Mesendoderm (in vitro differentiated cells): ENCODE results near the gene FAAH2.
A peak's percentile ranks its signal among the peaks of the same experiment; 100 is the strongest.
"Not testable (repeated sequence)": the region's sequence is repeated elsewhere in the genome, so short reads cannot be mapped to it uniquely, and the experiment has no call there.

Experiments
- DNase-seq: peaks from one replicate; pipeline ENCODE4 v3.0.0; 2013
- H2AK5ac ChIP-seq: 2 replicates; pipeline ENCODE4 v1.6.1; 2013; ENCODE audit warnings: low read length, inconsistent platforms
- H2BK120ac ChIP-seq: 2 replicates; pipeline ENCODE4 v1.6.1; 2013; ENCODE audit warnings: low read depth, mild to moderate bottlenecking, low read length, moderate library complexity, mixed read lengths
- H2BK15ac ChIP-seq: replicated peaks from 2 replicates; pipeline ENCODE4 v1.6.1; 2013; ENCODE audit warnings: low read depth, mild to moderate bottlenecking, moderate library complexity
- H2BK5ac ChIP-seq: 2 replicates; pipeline ENCODE4 v1.6.1; 2013; ENCODE audit warnings: low read length, inconsistent platforms
- H3K18ac ChIP-seq: 2 replicates; pipeline ENCODE4 v1.6.1; 2013; ENCODE audit warnings: mild to moderate bottlenecking, low read length, mixed read lengths
- H3K23ac ChIP-seq: one replicate; pipeline ENCODE4 v1.6.1; 2013; ENCODE audit warnings: low read length
- H3K27ac ChIP-seq: 2 replicates; pipeline ENCODE4 v1.5.1; 2013; ENCODE audit warnings: low read depth, mild to moderate bottlenecking, inconsistent platforms, low read length, moderate library complexity
- H3K27me3 ChIP-seq: 2 replicates; pipeline ENCODE4 v1.6.1; 2013; ENCODE audit warnings: low read length, control low read depth, mild to moderate bottlenecking, inconsistent platforms; ENCODE audit not compliant: insufficient read depth, poor library complexity
- H3K36me3 ChIP-seq: 2 replicates; pipeline ENCODE4 v1.6.1; 2013; ENCODE audit warnings: low read length, inconsistent platforms; ENCODE audit not compliant: control insufficient read depth, insufficient read depth
- H3K4ac ChIP-seq: one replicate; pipeline ENCODE4 v1.6.1; 2013; ENCODE audit warnings: low read depth, mild to moderate bottlenecking, low read length, moderate library complexity
- H3K4me1 ChIP-seq: 2 replicates; pipeline ENCODE4 v1.6.1; 2013; ENCODE audit warnings: low read depth, low read length, inconsistent platforms; ENCODE audit not compliant: control insufficient read depth
- H3K4me2 ChIP-seq: 2 replicates; pipeline ENCODE4 v1.6.1; 2013; ENCODE audit warnings: low read length
- H3K4me3 ChIP-seq: 2 replicates; pipeline ENCODE4 v1.5.1; 2013; ENCODE audit warnings: mild to moderate bottlenecking, low read length
- H3K56ac ChIP-seq: one replicate; pipeline ENCODE4 v1.6.1; 2013; ENCODE audit warnings: low read length
- H3K79me1 ChIP-seq: 2 replicates; pipeline ENCODE4 v1.6.1; 2013; ENCODE audit warnings: low read length, inconsistent platforms
- H3K79me2 ChIP-seq: 2 replicates; pipeline ENCODE4 v1.6.1; 2013; ENCODE audit warnings: mild to moderate bottlenecking, low read length; ENCODE audit not compliant: control insufficient read depth, insufficient read depth
- H3K9ac ChIP-seq: 2 replicates; pipeline ENCODE4 v1.6.1; 2013; ENCODE audit warnings: low read length, inconsistent platforms
- H4K5ac ChIP-seq: one replicate; pipeline ENCODE4 v1.6.1; 2013; ENCODE audit warnings: low read length
- H4K8ac ChIP-seq: one replicate; pipeline ENCODE4 v1.6.1; 2013; ENCODE audit warnings: low read depth, mild to moderate bottlenecking, control low read depth, low read length, moderate library complexity
- WGBS: extraction: QIAGEN DNeasy Blood & Tissue Kit; methylation state at CpG from one replicate; pipeline ENCODE4 v1.1.7; 2013; ENCODE audit warnings: low lambda C conversion rate, missing lambda C conversion rate; ENCODE audit not compliant: insufficient coverage; ENCODE audit errors: extremely low coverage; 5-methylcytosine and 5-hydroxymethylcytosine counted together

FAAH2 gene

DNA sequence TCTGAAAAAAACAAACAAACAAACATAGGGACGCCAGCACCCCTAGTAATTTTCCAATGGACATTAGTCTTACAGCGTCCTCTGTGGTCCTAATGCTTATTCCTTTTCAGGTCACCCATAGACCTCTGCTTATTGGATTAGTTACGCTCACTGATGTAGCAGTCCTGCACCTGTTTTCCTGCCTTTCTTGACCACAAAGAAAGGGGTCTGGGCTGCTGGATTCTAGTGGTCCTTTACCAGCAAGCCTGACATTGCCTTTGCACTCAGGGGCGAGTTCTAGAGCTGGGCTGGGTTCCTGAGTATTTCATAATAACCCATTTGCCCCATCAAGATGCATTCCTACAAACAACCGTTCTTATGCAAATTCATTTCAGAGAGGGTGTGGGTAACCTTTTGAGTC is 116.7 kb downstream of the FAAH2 start:
- not testable (repeated sequence) for H3K4me2 ChIP-seq, H3K79me1 ChIP-seq, H2BK5ac ChIP-seq, H4K8ac ChIP-seq, H4K5ac ChIP-seq, H3K4me1 ChIP-seq, H3K23ac ChIP-seq, H3K4ac ChIP-seq, H3K27me3 ChIP-seq, DNase-seq, H3K4me3 ChIP-seq, H2AK5ac ChIP-seq, H3K18ac ChIP-seq, H3K27ac ChIP-seq, H3K36me3 ChIP-seq, H3K79me2 ChIP-seq, H3K9ac ChIP-seq, H2BK120ac ChIP-seq, H3K56ac ChIP-seq, H2BK15ac ChIP-seq
- WGBS = no CpG with 5 or more reads among the region's 5 CpGs

DNA sequence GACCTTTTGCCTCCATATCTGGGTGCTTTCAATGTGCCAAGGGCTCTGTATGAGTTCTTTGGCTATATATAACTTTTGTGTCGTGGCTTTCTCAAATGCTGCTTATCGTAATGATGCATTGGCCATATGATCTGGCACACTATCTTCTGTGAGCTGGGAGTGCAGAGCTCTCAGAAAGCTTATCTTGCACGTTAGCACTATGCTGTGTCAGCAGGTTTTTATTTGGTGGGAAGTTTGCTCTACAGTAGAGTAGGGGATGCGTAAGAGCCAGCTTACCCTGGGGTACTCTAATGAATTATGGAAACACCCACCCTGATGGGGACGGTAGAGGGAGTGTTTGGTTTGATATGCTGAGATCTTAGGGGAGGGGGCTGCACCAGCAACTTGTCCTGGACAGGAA is 119.6 kb downstream of the FAAH2 start:
- no peak overlapping the region for H3K27ac ChIP-seq
- no peak overlapping the region for H4K5ac ChIP-seq
- no peak overlapping the region for H2BK5ac ChIP-seq
- no peaks in the 10 kb centered on the region for H3K79me2 ChIP-seq
- no CpG with 5 or more reads among the region's 5 CpGs for WGBS
- no peaks in the 10 kb centered on the region for H3K79me1 ChIP-seq
- no peak overlapping the region for H2AK5ac ChIP-seq
- H3K18ac ChIP-seq = no peak overlapping the region
- H3K4me2 ChIP-seq = no peak overlapping the region
- DNase-seq = no peak
- no peak overlapping the region for H4K8ac ChIP-seq
- no peak overlapping the region for H3K23ac ChIP-seq
- no peak overlapping the region for H3K4me3 ChIP-seq
- H3K27me3 ChIP-seq = no peaks in the 10 kb centered on the region
- no peak overlapping the region for H2BK120ac ChIP-seq
- H3K36me3 ChIP-seq = no peaks in the 10 kb centered on the region
- no peak overlapping the region for H3K4ac ChIP-seq
- no peak overlapping the region for H2BK15ac ChIP-seq
- H3K56ac ChIP-seq = no peak overlapping the region
- H3K4me1 ChIP-seq = no peaks in the 10 kb centered on the region
- no peak overlapping the region for H3K9ac ChIP-seq

DNA sequence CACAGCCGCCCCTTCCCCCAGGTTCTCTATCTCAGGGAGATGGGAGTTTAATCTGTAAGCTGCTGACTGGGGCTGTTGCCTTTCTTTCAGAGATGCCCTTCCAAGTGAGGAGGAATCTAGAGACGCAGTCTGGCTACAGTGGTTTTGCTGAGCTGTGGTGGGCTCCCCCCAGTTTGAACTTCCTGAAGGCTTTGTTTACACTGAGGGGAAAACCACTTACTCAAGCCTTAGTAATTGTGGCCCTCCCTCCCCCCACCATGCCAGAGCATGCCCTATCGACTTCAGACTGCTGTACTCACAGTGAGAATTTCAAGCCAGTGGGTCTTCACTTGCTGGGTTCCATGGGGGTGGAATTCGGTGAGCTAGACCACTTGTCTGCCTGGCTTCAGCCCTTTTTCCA is 131.3 kb downstream of the FAAH2 start:
- Histone ChIP-seq H3K27ac (no peak overlapping the region), H4K8ac (no peak overlapping the region), H3K4me1 (no peaks in the 10 kb centered on the region), H4K5ac (no peak overlapping the region), H3K4me2 (no peak overlapping the region), H3K56ac (no peak overlapping the region), H3K4ac (no peak overlapping the region), H3K79me2 (no peaks in the 10 kb centered on the region), H3K4me3 (no peak overlapping the region), H3K23ac (no peak overlapping the region), H2BK120ac (no peak overlapping the region), H3K36me3 (no peaks in the 10 kb centered on the region), H3K18ac (no peak overlapping the region), H2AK5ac (no peak overlapping the region), H3K27me3 (no peaks in the 10 kb centered on the region), H3K79me1 (no peaks in the 10 kb centered on the region), H2BK15ac (no peak overlapping the region), H2BK5ac (no peak overlapping the region), H3K9ac (no peak overlapping the region)
- WGBS = no CpG with 5 or more reads among the region's 4 CpGs
- DNase-seq = no peak

DNA sequence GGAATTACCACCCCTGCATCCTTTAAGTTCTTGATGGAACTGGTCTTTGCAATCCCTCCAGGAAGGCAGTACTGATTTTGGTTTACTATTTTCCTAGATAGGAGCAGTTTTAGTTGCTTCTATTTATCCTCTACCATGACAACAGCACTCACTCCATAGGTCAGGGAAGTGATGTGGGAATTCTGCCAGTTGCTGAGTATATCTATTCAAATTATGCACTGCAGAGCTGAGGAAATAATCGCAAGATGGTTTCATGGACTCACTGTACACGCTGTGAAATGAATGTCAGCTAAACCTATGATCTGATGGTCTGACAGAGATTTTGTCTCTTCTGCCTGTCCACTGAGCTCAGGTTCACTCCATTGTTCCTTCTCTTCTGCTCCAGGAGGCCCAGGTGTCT is 135.8 kb downstream of the FAAH2 start:
- no peak overlapping the region for H4K8ac ChIP-seq
- H3K4ac ChIP-seq = no peak overlapping the region
- H3K27ac ChIP-seq = no peak overlapping the region
- H3K4me3 ChIP-seq = no peak overlapping the region
- no peaks in the 10 kb centered on the region for H3K79me1 ChIP-seq
- H3K36me3 ChIP-seq = no peaks in the 10 kb centered on the region
- H2BK15ac ChIP-seq = no peak overlapping the region
- H3K56ac ChIP-seq = no peak overlapping the region
- H4K5ac ChIP-seq = no peak overlapping the region
- H3K27me3 ChIP-seq = no peaks in the 10 kb centered on the region
- H3K18ac ChIP-seq = no peak overlapping the region
- WGBS = no CpG with 5 or more reads among the region's 2 CpGs
- no peak overlapping the region for H3K4me2 ChIP-seq
- H2BK120ac ChIP-seq = no peak overlapping the region
- H3K9ac ChIP-seq = no peak overlapping the region
- H3K23ac ChIP-seq = no peak overlapping the region
- no peak overlapping the region for H2AK5ac ChIP-seq
- H2BK5ac ChIP-seq = no peak overlapping the region
- no peak for DNase-seq
- no peaks in the 10 kb centered on the region for H3K79me2 ChIP-seq
- no peaks in the 10 kb centered on the region for H3K4me1 ChIP-seq

DNA sequence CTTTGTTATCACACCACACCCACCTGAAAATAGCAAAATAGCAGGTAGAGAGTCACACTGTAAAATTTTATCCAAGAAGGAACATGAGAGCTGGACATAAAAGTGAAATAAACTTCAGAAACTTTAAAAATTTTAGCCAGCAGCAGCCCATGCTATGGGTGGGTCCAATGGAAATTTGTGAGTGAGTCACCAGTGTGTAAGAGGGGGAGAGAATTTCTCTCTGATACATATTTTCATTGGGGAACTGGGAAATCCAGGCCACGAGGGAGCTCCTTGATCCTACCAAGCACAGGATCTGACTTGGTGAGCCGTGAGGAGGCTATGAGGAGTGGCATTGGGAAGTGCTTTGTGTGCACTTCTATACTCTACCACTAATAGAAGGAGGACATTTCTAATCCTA is 136.3 kb downstream of the FAAH2 start:
- H3K4me2 ChIP-seq = no peak overlapping the region
- H2BK120ac ChIP-seq = no peak overlapping the region
- no peak overlapping the region for H3K27ac ChIP-seq
- no CpG with 5 or more reads among the region's 2 CpGs for WGBS
- no peak overlapping the region for H2BK15ac ChIP-seq
- no peak overlapping the region for H3K4me3 ChIP-seq
- H3K9ac ChIP-seq = no peak overlapping the region
- H4K5ac ChIP-seq = no peak overlapping the region
- H3K36me3 ChIP-seq = no peaks in the 10 kb centered on the region
- H3K27me3 ChIP-seq = no peaks in the 10 kb centered on the region
- no peak overlapping the region for H3K23ac ChIP-seq
- H3K4me1 ChIP-seq = no peaks in the 10 kb centered on the region
- no peak for DNase-seq
- no peaks in the 10 kb centered on the region for H3K79me1 ChIP-seq
- no peaks in the 10 kb centered on the region for H3K79me2 ChIP-seq
- H2AK5ac ChIP-seq = no peak overlapping the region
- H2BK5ac ChIP-seq = no peak overlapping the region
- no peak overlapping the region for H4K8ac ChIP-seq
- H3K18ac ChIP-seq = no peak overlapping the region
- no peak overlapping the region for H3K4ac ChIP-seq
- H3K56ac ChIP-seq = no peak overlapping the region

DNA sequence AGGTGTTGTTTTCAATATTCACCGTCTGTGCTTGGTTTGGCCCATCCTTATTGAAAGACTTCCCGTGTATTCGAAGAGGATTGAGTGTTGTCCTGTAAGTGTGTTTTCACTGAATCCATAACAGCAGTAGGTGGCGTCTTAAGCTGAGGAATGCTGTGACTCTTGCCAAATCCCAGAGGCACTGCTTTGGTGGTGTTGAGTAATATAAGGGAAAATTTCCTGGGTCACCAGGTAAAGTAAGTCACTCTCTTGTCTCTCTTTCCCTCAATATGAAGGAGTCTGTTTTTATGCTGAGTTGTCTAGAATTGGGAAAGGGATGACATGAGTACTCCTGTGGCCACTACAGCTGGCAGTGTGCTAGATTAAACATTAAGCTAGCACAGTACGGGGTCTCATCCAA is 158.6 kb downstream of the FAAH2 start:
- Histone ChIP-seq H3K27ac (no peak overlapping the region), H3K27me3 (no peaks in the 10 kb centered on the region), H3K56ac (no peak overlapping the region), H3K4me1 (no peaks in the 10 kb centered on the region), H2BK15ac (no peak overlapping the region), H2AK5ac (no peak overlapping the region), H3K79me1 (no peaks in the 10 kb centered on the region), H4K5ac (no peak overlapping the region), H2BK120ac (no peak overlapping the region), H3K23ac (no peak overlapping the region), H3K4me3 (no peak overlapping the region), H4K8ac (no peak overlapping the region), H3K18ac (no peak overlapping the region), H3K4me2 (no peak overlapping the region), H2BK5ac (no peak overlapping the region), H3K36me3 (no peaks in the 10 kb centered on the region), H3K79me2 (no peaks in the 10 kb centered on the region), H3K4ac (no peak overlapping the region), H3K9ac (no peak overlapping the region)
- DNase-seq = peak; percentile 10
- no CpG with 5 or more reads among the region's 5 CpGs for WGBS
